Smooth muscle cell (in vitro differentiated cells): ENCODE data around the gene ADAM23. TPM values are rescaled to one million over a fixed set of nuclear protein-coding genes. Genes with fewer than 3 reads are reported as not detected.

Experiments used
- DNase-seq: peaks from one replicate; lab custom pipeline; 2025; ENCODE audit not compliant: unreplicated experiment; lab: John Stamatoyannopoulos, UW
- H2AFZ ChIP-seq: fragments of 200-600 bp; sonication (generic); 2 replicates; pipeline ENCODE4 v1.6.0; 2016; ENCODE audit warnings: antibody characterized with exemption, low read depth, mild to moderate bottlenecking
- H3F3A ChIP-seq: fragments of 200-600 bp; sonication (generic); 2 replicates; pipeline ENCODE4 v1.6.0; 2017; ENCODE audit warnings: antibody characterized with exemption, low read depth
- H3K27ac ChIP-seq: fragments of 200-600 bp; sonication (generic); 2 replicates; pipeline ENCODE4 v1.5.1; 2016; ENCODE audit warnings: low read depth, mild to moderate bottlenecking
- H3K27me3 ChIP-seq: fragments of 200-600 bp; sonication (generic); 2 replicates; pipeline ENCODE4 v1.6.1; 2016; ENCODE audit warnings: low read depth, mild to moderate bottlenecking
- H3K36me3 ChIP-seq: fragments of 200-600 bp; sonication (generic); 2 replicates; pipeline ENCODE4 v1.5.1; 2016; ENCODE audit warnings: low read depth
- H3K4me1 ChIP-seq: fragments of 200-600 bp; sonication (generic); 2 replicates; pipeline ENCODE4 v1.5.1; 2016; ENCODE audit warnings: low read depth
- H3K4me2 ChIP-seq: fragments of 200-600 bp; sonication (generic); 2 replicates; pipeline ENCODE4 v1.6.0; 2016; ENCODE audit warnings: mild to moderate bottlenecking
- H3K4me3 ChIP-seq: fragments of 200-600 bp; sonication (generic); 2 replicates; pipeline ENCODE4 v1.5.1; 2016; ENCODE audit warnings: mild to moderate bottlenecking
- H3K79me2 ChIP-seq: fragments of 200-600 bp; sonication (generic); 2 replicates; pipeline ENCODE4 v1.6.0; 2016; ENCODE audit warnings: low read depth, mild to moderate bottlenecking
- H3K9ac ChIP-seq: fragments of 200-600 bp; sonication (generic); 2 replicates; pipeline ENCODE4 v1.6.0; 2016; ENCODE audit warnings: low read depth
- H3K9me3 ChIP-seq: fragments of 200-600 bp; sonication (generic); replicated peaks from 2 replicates; pipeline ENCODE4 v1.5.1; 2016; ENCODE audit warnings: low read depth
- H4K20me1 ChIP-seq: fragments of 200-600 bp; sonication (generic); 2 replicates; pipeline ENCODE4 v1.6.0; 2016; ENCODE audit warnings: low read depth
- CTCF ChIP-seq: fragments of 200-600 bp; sonication (generic); IDR thresholded peaks from 2 replicates; pipeline ENCODE4 v1.5.1; 2017; ENCODE audit warnings: borderline replicate concordance, mild to moderate bottlenecking, antibody characterized with exemption; ENCODE audit not compliant: insufficient read depth, poor library complexity, severe bottlenecking
- WGBS: methylation state at CpG from one replicate; pipeline ENCODE4 v1.1.7; 2016; ENCODE audit warnings: low lambda C conversion rate; 5-methylcytosine and 5-hydroxymethylcytosine counted together
- polyA plus RNA-seq: library from polyadenylated mRNA; unstranded; fragments of >200 nt; fragmentation: Nextera tagmentation; extraction: Ambion mirVana; gene quantifications from 2 replicates; pipeline ENCODE4 v1.2.1, GENCODE V29; 2016
- total RNA-seq: library from RNA; depleted of rRNA; stranded (reverse); fragments of >200 nt; gene quantifications from 2 replicates; pipeline ENCODE4 v1.2.3, GENCODE V29; 2014

Gene ADAM23
- total and polyA plus RNA-seq, 2 experiments from 2014 or later = 7.0 to 18.2 TPM

GRCh38 chr2:206463685-206464084 lies 20.4 kb downstream of the ADAM23 start:
- H3K79me2 ChIP-seq = no peaks in the 10 kb centered on the region
- no peak for TF ChIP-seq CTCF
- no peaks in the 10 kb centered on the region for H4K20me1 ChIP-seq
- no peak overlapping the region for H3K4me3 ChIP-seq
- peaks cover 5% of the 10 kb centered on the region for H3K4me1 ChIP-seq
- no peaks in the 10 kb centered on the region for H3K9me3 ChIP-seq
- 91% methylated on average over 5 of the region's 5 CpGs for WGBS
- H3K4me2 ChIP-seq = no peak overlapping the region
- no peak overlapping the region for H3K9ac ChIP-seq
- H3K36me3 ChIP-seq = no peaks in the 10 kb centered on the region
- H2AFZ ChIP-seq = no peak overlapping the region
- H3F3A ChIP-seq = no peaks in the 10 kb centered on the region
- H3K27ac ChIP-seq = no peak overlapping the region
- no peaks in the 10 kb centered on the region for H3K27me3 ChIP-seq
- DNase-seq = no peak

- H2AFZ ChIP-seq = no peak overlapping the region
- H4K20me1 ChIP-seq = no peaks in the 10 kb centered on the region
- H3K9me3 ChIP-seq = no peaks in the 10 kb centered on the region
- WGBS = 96% methylated on average over 2 of the region's 2 CpGs
- H3K27ac ChIP-seq = no peak overlapping the region
- no peak overlapping the region for H3K9ac ChIP-seq
- H3K4me2 ChIP-seq = no peak overlapping the region
- no peaks in the 10 kb centered on the region for H3F3A ChIP-seq
- no peaks in the 10 kb centered on the region for H3K27me3 ChIP-seq
- H3K4me1 ChIP-seq = peaks cover 5% of the 10 kb centered on the region
- no peak for DNase-seq
- no peaks in the 10 kb centered on the region for H3K36me3 ChIP-seq
- H3K79me2 ChIP-seq = no peaks in the 10 kb centered on the region
- H3K4me3 ChIP-seq = no peak overlapping the region
- TF ChIP-seq CTCF = no peak
Measured at GRCh38 chr2:206464597-206464996, 21.3 kb downstream of the ADAM23 start.

GRCh38 chr2:206471524-206472062 lies 28.3 kb downstream of the ADAM23 start:
- no peaks in the 10 kb centered on the region for H3K27me3 ChIP-seq
- 94% methylated on average over 2 of the region's 2 CpGs for WGBS

More at GRCh38 chr2:206471524-206472062, 28.3 kb downstream of the ADAM23 start:
- Histone ChIP-seq H3K4me2 (no peak overlapping the region), H2AFZ (no peak overlapping the region), H3F3A (no peaks in the 10 kb centered on the region), H3K27ac (no peak overlapping the region), H3K36me3 (no peaks in the 10 kb centered on the region), H3K4me1 (no peaks in the 10 kb centered on the region), H4K20me1 (no peaks in the 10 kb centered on the region), H3K4me3 (no peak overlapping the region), H3K9me3 (no peaks in the 10 kb centered on the region), H3K9ac (no peak overlapping the region), H3K79me2 (no peaks in the 10 kb centered on the region)
- DNase-seq = no peak
- TF ChIP-seq CTCF = no peak
